ENCODE results near the gene LRRC10. TPM values are rescaled to one million over a fixed set of nuclear protein-coding genes. Genes with fewer than 3 reads are reported as not detected.

The LRRC10 gene
- total RNA-seq, 4 donors from 2014 or later, result not detected

GRCh38 chr12:69585189-69586062 is 25.3 kb downstream of the LRRC10 start, which contains the start of gene CCT2:
Gene CCT2, plus strand, starts transcription at chr12:69585459. Its CDS starts 63 bp downstream, at chr12:69585522.
- TF ChIP-seq, protein P1, sequence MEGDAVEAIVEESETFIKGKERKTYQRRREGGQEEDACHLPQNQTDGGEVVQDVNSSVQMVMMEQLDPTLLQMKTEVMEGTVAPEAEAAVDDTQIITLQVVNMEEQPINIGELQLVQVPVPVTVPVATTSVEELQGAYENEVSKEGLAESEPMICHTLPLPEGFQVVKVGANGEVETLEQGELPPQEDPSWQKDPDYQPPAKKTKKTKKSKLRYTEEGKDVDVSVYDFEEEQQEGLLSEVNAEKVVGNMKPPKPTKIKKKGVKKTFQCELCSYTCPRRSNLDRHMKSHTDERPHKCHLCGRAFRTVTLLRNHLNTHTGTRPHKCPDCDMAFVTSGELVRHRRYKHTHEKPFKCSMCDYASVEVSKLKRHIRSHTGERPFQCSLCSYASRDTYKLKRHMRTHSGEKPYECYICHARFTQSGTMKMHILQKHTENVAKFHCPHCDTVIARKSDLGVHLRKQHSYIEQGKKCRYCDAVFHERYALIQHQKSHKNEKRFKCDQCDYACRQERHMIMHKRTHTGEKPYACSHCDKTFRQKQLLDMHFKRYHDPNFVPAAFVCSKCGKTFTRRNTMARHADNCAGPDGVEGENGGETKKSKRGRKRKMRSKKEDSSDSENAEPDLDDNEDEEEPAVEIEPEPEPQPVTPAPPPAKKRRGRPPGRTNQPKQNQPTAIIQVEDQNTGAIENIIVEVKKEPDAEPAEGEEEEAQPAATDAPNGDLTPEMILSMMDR (IDR thresholded peaks at IDR 0.05; ENCODE audit: low read depth), result no peak

- TF ChIP-seq, protein P1 (IDR thresholded peaks at IDR 0.05; ENCODE audit: low read depth), result no peak
Observed at GRCh38 chr12:69583203-69583602, 27.5 kb downstream of the LRRC10 start.

- TF ChIP-seq, protein P1 (IDR thresholded peaks at IDR 0.05; ENCODE audit: low read depth), result no peak
Observed at GRCh38 chr12:69580074-69580473, 30.6 kb downstream of the LRRC10 start.

DNA sequence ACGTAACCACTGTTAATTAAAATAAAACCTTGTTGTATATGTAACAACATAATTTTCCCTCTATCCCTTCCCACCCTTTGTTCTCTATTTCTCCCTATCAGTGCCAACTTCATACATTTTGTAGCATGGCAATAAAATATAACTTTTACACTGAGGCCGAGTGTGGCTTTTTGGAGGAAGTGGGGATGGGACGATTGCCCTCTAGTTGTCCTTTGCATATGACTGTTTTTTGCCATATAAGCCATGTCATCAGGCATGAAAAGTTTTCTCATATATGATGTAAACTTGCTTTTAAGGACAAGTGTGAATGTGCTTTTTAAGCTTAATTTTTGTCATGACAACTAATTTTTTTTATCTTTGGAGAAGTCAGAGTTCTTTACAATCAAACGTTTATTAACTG is 31.7 kb downstream of the LRRC10 start:
- TF ChIP-seq, protein P1 (IDR thresholded peaks at IDR 0.05; ENCODE audit: low read depth), result no peak

- TF ChIP-seq, protein P1 (IDR thresholded peaks at IDR 0.05; ENCODE audit: low read depth), result no peak
Observed at GRCh38 chr12:69578283-69578682, 32.4 kb downstream of the LRRC10 start.

GRCh38 chr12:69575346-69575745 is 35.4 kb downstream of the LRRC10 start:
- TF ChIP-seq, protein P1 (IDR thresholded peaks at IDR 0.05; ENCODE audit: low read depth), result no peak

- TF ChIP-seq, protein P1 (IDR thresholded peaks at IDR 0.05; ENCODE audit: low read depth), result no peak
Observed at GRCh38 chr12:69570545-69571399, 39.9 kb downstream of the LRRC10 start.
